WTC11 (cell line): Measurements from ENCODE around the gene MORN4. TPM values are rescaled to one million over a fixed set of nuclear protein-coding genes. Genes with fewer than 3 reads are reported as not detected.
A peak's percentile ranks its signal among the peaks of the same experiment; 100 is the strongest.

Experiments used
- ATAC-seq: fragments of 200-7000 bp; cut with Tn5 transposase; 2 replicates; pipeline ENCODE4 v1.10.0; 2021; ENCODE audit warnings: mild to moderate bottlenecking, moderate library complexity
- CTCF ChIA-PET: fragments of 300-600 bp; sonication (Branson Sonifier 250); formaldehyde crosslinking; loops from one replicate; lab custom pipeline; 2021; ENCODE audit warnings: antibody characterized with exemption; lab: Charles Lee
- POLR2A ChIA-PET: fragments of 350-600 bp; sonication (Branson Sonifier 250); formaldehyde crosslinking; loops from one replicate; lab custom pipeline; 2021; ENCODE audit warnings: antibody characterized with exemption; lab: Charles Lee
- DNase-seq: peaks from one replicate; pipeline ENCODE4 v3.0.0; 2021; ENCODE audit warnings: low spot score
- H3K27ac Mint-ChIP-seq: 2 replicates; pipeline ENCODE4 v1.8.0; 2021; ENCODE audit warnings: mixed read lengths
- H3K27me3 Mint-ChIP-seq: 2 replicates; pipeline ENCODE4 v1.8.0; 2021; ENCODE audit warnings: low read depth, mild to moderate bottlenecking, moderate library complexity, mixed read lengths
- H3K36me3 Mint-ChIP-seq: 2 replicates; pipeline ENCODE4 v1.8.0; 2021; ENCODE audit warnings: mixed read lengths
- H3K4me1 Mint-ChIP-seq: 2 replicates; pipeline ENCODE4 v1.8.0; 2022; ENCODE audit warnings: mixed read lengths
- H3K4me3 Mint-ChIP-seq: 2 replicates; pipeline ENCODE4 v1.8.0; 2021; ENCODE audit warnings: mild to moderate bottlenecking, moderate library complexity, mixed read lengths
- H3K9me3 Mint-ChIP-seq: 2 replicates; pipeline ENCODE4 v1.8.0; 2021; ENCODE audit warnings: mixed read lengths
- ATF1 ChIP-seq: sonication (generic); formaldehyde crosslinking; IDR thresholded peaks from 2 replicates; pipeline ENCODE4 v1.8.1; 2023; ENCODE audit warnings: mild to moderate bottlenecking, moderate library complexity, missing genetic modification reagents
- CREM ChIP-seq: sonication (generic); formaldehyde crosslinking; IDR thresholded peaks from 2 replicates; pipeline ENCODE4 v1.8.1; 2022; ENCODE audit warnings: mild to moderate bottlenecking, missing genetic modification reagents, moderate library complexity
- FOXJ3 ChIP-seq: sonication (generic); formaldehyde crosslinking; IDR thresholded peaks from 2 replicates; pipeline ENCODE4 v1.9.0; 2021; ENCODE audit warnings: missing genetic modification reagents, mild to moderate bottlenecking, borderline replicate concordance
- GRHL2 ChIP-seq: fragments of 250-450 bp; sonication (Bioruptor Pico); IDR thresholded peaks from 2 replicates; pipeline ENCODE4 v1.8.0; 2022; ENCODE audit warnings: mild to moderate bottlenecking, moderate library complexity; ENCODE audit not compliant: insufficient replicate concordance, severe bottlenecking
- GTF2I ChIP-seq: fragments of 250-450 bp; sonication (Bioruptor Pico); conservative IDR thresholded peaks from 2 replicates; pipeline ENCODE4 v1.4.0; 2021; ENCODE audit warnings: mild to moderate bottlenecking
- HMGA2 ChIP-seq: fragments of 250-450 bp; sonication (Bioruptor Pico); IDR thresholded peaks from 2 replicates; pipeline ENCODE4 v1.4.0; 2021; ENCODE audit warnings: mild to moderate bottlenecking, moderate library complexity
- NR1H2 ChIP-seq: sonication (generic); formaldehyde crosslinking; IDR thresholded peaks from 2 replicates; pipeline ENCODE4 v1.9.0; 2021; ENCODE audit warnings: mild to moderate bottlenecking, moderate library complexity, missing genetic modification reagents
- ZNF219 ChIP-seq: sonication (generic); formaldehyde crosslinking; IDR thresholded peaks from 2 replicates; pipeline ENCODE4 v1.8.0; 2023; ENCODE audit warnings: missing genetic modification reagents, mild to moderate bottlenecking, borderline replicate concordance
- ZNF232 ChIP-seq: sonication (generic); formaldehyde crosslinking; IDR thresholded peaks from 2 replicates; pipeline ENCODE4 v1.8.0; 2022; ENCODE audit warnings: mild to moderate bottlenecking, missing genetic modification reagents
- ZNF263 ChIP-seq: sonication (generic); formaldehyde crosslinking; IDR thresholded peaks from 2 replicates; pipeline ENCODE4 v1.8.1; 2022; ENCODE audit warnings: low read depth, mild to moderate bottlenecking, moderate library complexity, missing genetic modification reagents
- ZNF317 ChIP-seq: sonication (generic); formaldehyde crosslinking; IDR thresholded peaks from 2 replicates; pipeline ENCODE4 v1.8.1; 2023; ENCODE audit warnings: low read depth, mild to moderate bottlenecking, moderate library complexity, missing genetic modification reagents, borderline replicate concordance
- total RNA-seq: library from RNA; stranded (reverse); gene quantifications from 3 replicates; pipeline ENCODE4 v1.2.3, GENCODE V29; 2021
- TF ChIP-seq, protein P1 (sequence below): sonication (generic); formaldehyde crosslinking; IDR thresholded peaks from 2 replicates; pipeline ENCODE4 v1.8.1; 2023; ENCODE audit warnings: mild to moderate bottlenecking, missing genetic modification reagents, moderate library complexity
- TF ChIP-seq, protein P2 (sequence below): sonication (generic); formaldehyde crosslinking; IDR thresholded peaks from 2 replicates; pipeline ENCODE4 v1.8.0; 2022; ENCODE audit warnings: mild to moderate bottlenecking, missing genetic modification reagents
- TF ChIP-seq, protein P3 (sequence below): sonication (generic); formaldehyde crosslinking; IDR thresholded peaks from 2 replicates; pipeline ENCODE4 v1.8.0; 2023; ENCODE audit warnings: missing genetic modification reagents
- TF ChIP-seq, protein P4 (sequence below): sonication (generic); formaldehyde crosslinking; IDR thresholded peaks from 2 replicates; pipeline ENCODE4 v1.8.0; 2023; ENCODE audit warnings: missing genetic modification reagents, mild to moderate bottlenecking, borderline replicate concordance
- TF ChIP-seq, protein P5 (sequence below): sonication (generic); formaldehyde crosslinking; IDR thresholded peaks from 2 replicates; pipeline ENCODE4 v1.8.1; 2022; ENCODE audit warnings: low read depth, mild to moderate bottlenecking, moderate library complexity, missing genetic modification reagents, borderline replicate concordance
- TF ChIP-seq, protein P6 (sequence below): sonication (generic); formaldehyde crosslinking; IDR thresholded peaks from 2 replicates; pipeline ENCODE4 v1.8.1; 2023; ENCODE audit warnings: mild to moderate bottlenecking, missing genetic modification reagents
- TF ChIP-seq, protein P7 (sequence below): fragments of 250-450 bp; sonication (Bioruptor Pico); IDR thresholded peaks from 2 replicates; pipeline ENCODE4 v1.9.0; 2021; ENCODE audit warnings: mild to moderate bottlenecking

Gene MORN4
- total RNA-seq, 1 experiment from 2014 or later, result 21.8 TPM

DNA sequence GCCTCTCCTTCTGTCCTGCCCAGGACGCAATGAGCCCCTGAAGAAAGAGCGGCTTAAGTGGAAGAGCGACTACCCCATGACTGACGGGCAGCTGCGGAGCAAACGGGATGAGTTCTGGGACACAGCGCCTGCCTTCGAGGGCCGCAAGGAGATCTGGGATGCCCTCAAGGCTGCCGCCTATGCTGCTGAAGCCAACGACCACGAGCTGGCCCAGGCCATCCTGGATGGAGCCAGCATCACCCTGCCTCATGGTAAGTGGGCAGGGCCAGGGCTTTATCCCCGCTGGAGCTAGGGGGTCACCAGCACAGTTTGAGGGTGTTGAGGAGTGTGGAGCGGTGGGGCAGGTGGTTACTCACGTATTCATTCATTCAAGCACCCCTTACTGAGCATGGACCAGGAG, 65.4 kb downstream of the MORN4 start (continued):
- TF ChIP-seq, protein P1, sequence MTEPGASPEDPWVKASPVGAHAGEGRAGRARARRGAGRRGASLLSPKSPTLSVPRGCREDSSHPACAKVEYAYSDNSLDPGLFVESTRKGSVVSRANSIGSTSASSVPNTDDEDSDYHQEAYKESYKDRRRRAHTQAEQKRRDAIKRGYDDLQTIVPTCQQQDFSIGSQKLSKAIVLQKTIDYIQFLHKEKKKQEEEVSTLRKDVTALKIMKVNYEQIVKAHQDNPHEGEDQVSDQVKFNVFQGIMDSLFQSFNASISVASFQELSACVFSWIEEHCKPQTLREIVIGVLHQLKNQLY, result no peak
- no peak for TF ChIP-seq NR1H2 (CRISPR knock-in tag)
- no peak for TF ChIP-seq ZNF317 (CRISPR knock-in tag)

DNA sequence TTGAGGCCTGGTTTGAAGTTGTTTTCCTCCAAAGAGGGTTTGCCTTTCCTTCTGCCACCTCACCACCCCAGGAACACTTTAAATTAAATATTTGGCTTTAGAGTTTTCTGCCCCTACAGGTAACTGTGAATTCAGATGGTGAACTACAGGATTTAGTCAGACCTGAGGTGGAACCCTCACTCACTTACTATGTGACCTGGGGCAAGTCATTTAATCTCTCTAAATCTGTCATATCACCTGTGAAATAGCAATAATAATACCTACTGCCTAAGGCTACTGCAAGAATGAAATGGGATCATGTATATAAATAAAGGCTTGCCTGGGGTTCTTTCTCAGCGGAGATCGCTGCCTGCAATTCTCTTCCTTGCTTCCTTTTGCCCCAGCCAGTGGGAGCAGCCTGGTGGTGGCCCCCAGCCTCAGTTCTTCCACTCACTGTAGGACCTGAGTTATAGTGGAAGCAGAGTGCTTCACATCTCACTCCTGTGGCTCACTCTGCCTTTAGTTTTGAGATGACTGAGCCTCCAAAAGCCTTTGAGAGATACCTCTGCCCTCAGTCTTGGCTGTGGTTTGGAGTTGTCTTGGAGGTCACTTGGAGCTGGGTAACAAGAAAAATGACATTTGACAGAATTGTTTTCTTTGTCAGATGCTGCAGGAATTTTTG, 66.8 kb downstream of the MORN4 start:
- Mint-ChIP-seq H3K27ac (peak overlapping the region; percentile 40; the same call in 1 of the 2 replicates), H3K4me3 (no peak overlapping the region), H3K36me3 (peaks cover 15% of the 10 kb centered on the region), H3K9me3 (peaks cover 15% of the 10 kb centered on the region), H3K4me1 (peaks cover 4% of the 10 kb centered on the region; the same call in 1 of the 2 replicates), H3K27me3 (no peaks in the 10 kb centered on the region)
- ATAC-seq (no peak), DNase-seq (no peak)
- TF ChIP-seq GTF2I (CRISPR knock-in tag), result no peak
- TF ChIP-seq ATF1, result no peak
- TF ChIP-seq HMGA2, result no peak
- TF ChIP-seq ZNF232 (CRISPR knock-in tag), result no peak
- TF ChIP-seq, protein P2, sequence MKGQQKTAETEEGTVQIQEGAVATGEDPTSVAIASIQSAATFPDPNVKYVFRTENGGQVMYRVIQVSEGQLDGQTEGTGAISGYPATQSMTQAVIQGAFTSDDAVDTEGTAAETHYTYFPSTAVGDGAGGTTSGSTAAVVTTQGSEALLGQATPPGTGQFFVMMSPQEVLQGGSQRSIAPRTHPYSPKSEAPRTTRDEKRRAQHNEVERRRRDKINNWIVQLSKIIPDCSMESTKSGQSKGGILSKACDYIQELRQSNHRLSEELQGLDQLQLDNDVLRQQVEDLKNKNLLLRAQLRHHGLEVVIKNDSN, result no peak
- TF ChIP-seq, protein P3, sequence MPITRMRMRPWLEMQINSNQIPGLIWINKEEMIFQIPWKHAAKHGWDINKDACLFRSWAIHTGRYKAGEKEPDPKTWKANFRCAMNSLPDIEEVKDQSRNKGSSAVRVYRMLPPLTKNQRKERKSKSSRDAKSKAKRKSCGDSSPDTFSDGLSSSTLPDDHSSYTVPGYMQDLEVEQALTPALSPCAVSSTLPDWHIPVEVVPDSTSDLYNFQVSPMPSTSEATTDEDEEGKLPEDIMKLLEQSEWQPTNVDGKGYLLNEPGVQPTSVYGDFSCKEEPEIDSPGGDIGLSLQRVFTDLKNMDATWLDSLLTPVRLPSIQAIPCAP (CRISPR knock-in tag), result no peak
- TF ChIP-seq CREM (CRISPR knock-in tag), result no peak
- no peak for TF ChIP-seq ZNF263 (CRISPR knock-in tag)
- TF ChIP-seq FOXJ3 (CRISPR knock-in tag), result no peak
- TF ChIP-seq, protein P4, sequence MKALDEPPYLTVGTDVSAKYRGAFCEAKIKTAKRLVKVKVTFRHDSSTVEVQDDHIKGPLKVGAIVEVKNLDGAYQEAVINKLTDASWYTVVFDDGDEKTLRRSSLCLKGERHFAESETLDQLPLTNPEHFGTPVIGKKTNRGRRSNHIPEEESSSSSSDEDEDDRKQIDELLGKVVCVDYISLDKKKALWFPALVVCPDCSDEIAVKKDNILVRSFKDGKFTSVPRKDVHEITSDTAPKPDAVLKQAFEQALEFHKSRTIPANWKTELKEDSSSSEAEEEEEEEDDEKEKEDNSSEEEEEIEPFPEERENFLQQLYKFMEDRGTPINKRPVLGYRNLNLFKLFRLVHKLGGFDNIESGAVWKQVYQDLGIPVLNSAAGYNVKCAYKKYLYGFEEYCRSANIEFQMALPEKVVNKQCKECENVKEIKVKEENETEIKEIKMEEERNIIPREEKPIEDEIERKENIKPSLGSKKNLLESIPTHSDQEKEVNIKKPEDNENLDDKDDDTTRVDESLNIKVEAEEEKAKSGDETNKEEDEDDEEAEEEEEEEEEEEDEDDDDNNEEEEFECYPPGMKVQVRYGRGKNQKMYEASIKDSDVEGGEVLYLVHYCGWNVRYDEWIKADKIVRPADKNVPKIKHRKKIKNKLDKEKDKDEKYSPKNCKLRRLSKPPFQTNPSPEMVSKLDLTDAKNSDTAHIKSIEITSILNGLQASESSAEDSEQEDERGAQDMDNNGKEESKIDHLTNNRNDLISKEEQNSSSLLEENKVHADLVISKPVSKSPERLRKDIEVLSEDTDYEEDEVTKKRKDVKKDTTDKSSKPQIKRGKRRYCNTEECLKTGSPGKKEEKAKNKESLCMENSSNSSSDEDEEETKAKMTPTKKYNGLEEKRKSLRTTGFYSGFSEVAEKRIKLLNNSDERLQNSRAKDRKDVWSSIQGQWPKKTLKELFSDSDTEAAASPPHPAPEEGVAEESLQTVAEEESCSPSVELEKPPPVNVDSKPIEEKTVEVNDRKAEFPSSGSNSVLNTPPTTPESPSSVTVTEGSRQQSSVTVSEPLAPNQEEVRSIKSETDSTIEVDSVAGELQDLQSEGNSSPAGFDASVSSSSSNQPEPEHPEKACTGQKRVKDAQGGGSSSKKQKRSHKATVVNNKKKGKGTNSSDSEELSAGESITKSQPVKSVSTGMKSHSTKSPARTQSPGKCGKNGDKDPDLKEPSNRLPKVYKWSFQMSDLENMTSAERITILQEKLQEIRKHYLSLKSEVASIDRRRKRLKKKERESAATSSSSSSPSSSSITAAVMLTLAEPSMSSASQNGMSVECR (CRISPR knock-in tag), result no peak
- TF ChIP-seq GRHL2 (CRISPR knock-in tag), result no peak
- ChIA-PET CTCF (no interaction called here), POLR2A (no interaction called here)

DNA sequence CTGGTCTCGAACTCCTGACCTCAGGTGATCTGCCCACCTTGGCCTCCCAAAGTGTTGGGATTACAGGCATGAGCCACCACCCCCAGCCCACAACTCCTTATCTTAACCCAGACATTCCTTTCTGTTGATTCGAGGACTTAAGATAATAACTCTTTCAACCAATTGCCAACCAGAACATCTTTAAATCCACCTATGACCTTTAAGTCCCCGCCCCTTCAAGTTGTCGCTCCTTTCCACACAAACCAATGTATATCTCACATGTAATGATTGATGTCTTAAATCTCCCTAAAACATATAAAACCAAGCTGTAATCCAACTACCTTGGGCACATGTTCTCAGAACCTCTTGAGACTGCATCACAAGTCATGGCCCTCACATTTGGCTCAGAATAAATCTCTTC, 68.5 kb downstream of the MORN4 start:
- Mint-ChIP-seq H3K9me3 (peaks cover 29% of the 10 kb centered on the region), H3K27me3 (no peaks in the 10 kb centered on the region), H3K27ac (no peak overlapping the region; the same call in 1 of the 2 replicates), H3K4me3 (no peak overlapping the region), H3K4me1 (peaks cover 4% of the 10 kb centered on the region; the same call in 1 of the 2 replicates), H3K36me3 (peaks cover 25% of the 10 kb centered on the region)
- POLR2A ChIA-PET, result no interaction called here
- no peak for ATAC-seq
- no peak for DNase-seq
- CTCF ChIA-PET, result interaction anchor here (0.7 kb wide), 1 partner anchor 22 kb away, joined by 3 read pairs; no protein-coding TSS in a partner anchor
- TF ChIP-seq, protein P5, sequence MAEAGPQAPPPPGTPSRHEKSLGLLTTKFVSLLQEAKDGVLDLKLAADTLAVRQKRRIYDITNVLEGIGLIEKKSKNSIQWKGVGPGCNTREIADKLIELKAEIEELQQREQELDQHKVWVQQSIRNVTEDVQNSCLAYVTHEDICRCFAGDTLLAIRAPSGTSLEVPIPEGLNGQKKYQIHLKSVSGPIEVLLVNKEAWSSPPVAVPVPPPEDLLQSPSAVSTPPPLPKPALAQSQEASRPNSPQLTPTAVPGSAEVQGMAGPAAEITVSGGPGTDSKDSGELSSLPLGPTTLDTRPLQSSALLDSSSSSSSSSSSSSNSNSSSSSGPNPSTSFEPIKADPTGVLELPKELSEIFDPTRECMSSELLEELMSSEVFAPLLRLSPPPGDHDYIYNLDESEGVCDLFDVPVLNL, result no peak
- TF ChIP-seq ZNF263 (CRISPR knock-in tag), result no peak
- TF ChIP-seq, protein P3 (CRISPR knock-in tag), result no peak
- no peak for TF ChIP-seq ZNF219 (CRISPR knock-in tag)
- TF ChIP-seq, protein P6, sequence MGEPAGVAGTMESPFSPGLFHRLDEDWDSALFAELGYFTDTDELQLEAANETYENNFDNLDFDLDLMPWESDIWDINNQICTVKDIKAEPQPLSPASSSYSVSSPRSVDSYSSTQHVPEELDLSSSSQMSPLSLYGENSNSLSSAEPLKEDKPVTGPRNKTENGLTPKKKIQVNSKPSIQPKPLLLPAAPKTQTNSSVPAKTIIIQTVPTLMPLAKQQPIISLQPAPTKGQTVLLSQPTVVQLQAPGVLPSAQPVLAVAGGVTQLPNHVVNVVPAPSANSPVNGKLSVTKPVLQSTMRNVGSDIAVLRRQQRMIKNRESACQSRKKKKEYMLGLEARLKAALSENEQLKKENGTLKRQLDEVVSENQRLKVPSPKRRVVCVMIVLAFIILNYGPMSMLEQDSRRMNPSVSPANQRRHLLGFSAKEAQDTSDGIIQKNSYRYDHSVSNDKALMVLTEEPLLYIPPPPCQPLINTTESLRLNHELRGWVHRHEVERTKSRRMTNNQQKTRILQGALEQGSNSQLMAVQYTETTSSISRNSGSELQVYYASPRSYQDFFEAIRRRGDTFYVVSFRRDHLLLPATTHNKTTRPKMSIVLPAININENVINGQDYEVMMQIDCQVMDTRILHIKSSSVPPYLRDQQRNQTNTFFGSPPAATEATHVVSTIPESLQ (CRISPR knock-in tag), result no peak
- TF ChIP-seq, protein P7, sequence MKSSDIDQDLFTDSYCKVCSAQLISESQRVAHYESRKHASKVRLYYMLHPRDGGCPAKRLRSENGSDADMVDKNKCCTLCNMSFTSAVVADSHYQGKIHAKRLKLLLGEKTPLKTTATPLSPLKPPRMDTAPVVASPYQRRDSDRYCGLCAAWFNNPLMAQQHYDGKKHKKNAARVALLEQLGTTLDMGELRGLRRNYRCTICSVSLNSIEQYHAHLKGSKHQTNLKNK (CRISPR knock-in tag), result no peak
